SU-DHL-6 (cell line): ENCODE measurements around the gene ZNFX1.
"Not testable (repeated sequence)": the region's sequence is repeated elsewhere in the genome, so short reads cannot be mapped to it uniquely, and the experiment has no call there.

Source experiments
- H2AFZ ChIP-seq: fragments of 200-600 bp; sonication (generic); 2 replicates; pipeline ENCODE4 v1.6.1; 2014; ENCODE audit warnings: low read depth, mild to moderate bottlenecking, moderate library complexity, mixed read lengths, antibody characterized with exemption, low read length; ENCODE audit not compliant: severe bottlenecking
- H3F3A ChIP-seq: fragments of 200-600 bp; shearing (Covaris generic); 2 replicates; pipeline ENCODE4 v1.6.0; 2016; ENCODE audit warnings: antibody characterized with exemption, mild to moderate bottlenecking; ENCODE audit not compliant: insufficient read depth
- H3K27ac ChIP-seq: fragments of 200-600 bp; sonication (generic); 2 replicates; pipeline ENCODE4 v1.5.1; 2016; ENCODE audit warnings: low read depth, mild to moderate bottlenecking, low read length, moderate library complexity, mixed read lengths
- H3K27me3 ChIP-seq: fragments of 200-600 bp; sonication (generic), shearing (Covaris generic); 2 replicates; pipeline ENCODE4 v1.6.0; 2014; ENCODE audit warnings: mild to moderate bottlenecking, low read length
- H3K36me3 ChIP-seq: fragments of 200-600 bp; sonication (generic); 2 replicates; pipeline ENCODE4 v1.6.1; 2014; ENCODE audit warnings: mild to moderate bottlenecking, low read length, mixed read lengths
- H3K4me2 ChIP-seq: fragments of 300-600, 200-600 bp; shearing (Covaris generic), sonication (generic); 2 replicates; pipeline ENCODE4 v1.6.0; 2014; ENCODE audit warnings: low read length, low read depth, mild to moderate bottlenecking; ENCODE audit not compliant: poor library complexity, severe bottlenecking
- H3K4me3 ChIP-seq: fragments of 200-600 bp; sonication (generic); 2 replicates; pipeline ENCODE4 v1.5.1; 2014; ENCODE audit warnings: antibody characterized with exemption, low read length, mild to moderate bottlenecking, mixed read lengths; ENCODE audit not compliant: insufficient read depth, poor library complexity, severe bottlenecking
- H3K79me2 ChIP-seq: fragments of 200-600 bp; sonication (generic); 2 replicates; pipeline ENCODE4 v1.6.1; 2014; ENCODE audit warnings: mild to moderate bottlenecking, low read length, moderate library complexity; ENCODE audit not compliant: insufficient read depth
- H3K9ac ChIP-seq: fragments of 200-600 bp; sonication (generic); 2 replicates; pipeline ENCODE4 v1.7.0; 2014; ENCODE audit warnings: mild to moderate bottlenecking, low read length
- H3K9me2 ChIP-seq: fragments of 200-600 bp; sonication (generic); replicated peaks from 2 replicates; pipeline ENCODE4 v1.6.1; 2014; ENCODE audit warnings: low read length; ENCODE audit not compliant: insufficient read depth
- H3K9me3 ChIP-seq: fragments of 200-600 bp; sonication (generic); 2 replicates; pipeline ENCODE4 v1.6.1; 2014; ENCODE audit warnings: low read length, mixed read lengths; ENCODE audit not compliant: insufficient read depth
- H4K20me1 ChIP-seq: fragments of 200-600 bp; sonication (generic); 2 replicates; pipeline ENCODE4 v1.6.1; 2014; ENCODE audit warnings: low read depth, mild to moderate bottlenecking, antibody characterized with exemption, low read length, moderate library complexity, mixed read lengths
- CTCF ChIP-seq: fragments of 200-600 bp; sonication (generic); IDR thresholded peaks from one replicate; pipeline ENCODE4 v1.5.1; 2017; ENCODE audit warnings: antibody characterized with exemption, mild to moderate bottlenecking, low read length, moderate library complexity; ENCODE audit not compliant: insufficient read depth, poor library complexity, severe bottlenecking
- EZH2phosphoT487 ChIP-seq: fragments of 200-600 bp; sonication (generic), shearing (Covaris generic); conservative IDR thresholded peaks from 2 replicates; pipeline ENCODE4 v1.6.1; 2018; ENCODE audit warnings: mild to moderate bottlenecking, antibody characterized with exemption, low read length, moderate library complexity, mixed read lengths

Gene ZNFX1

GRCh38 chr20:49203746-49204145, 74.1 kb downstream of the ZNFX1 start:
- H3K79me2 ChIP-seq: no peaks in the 10 kb centered on the region
- H3K4me3 ChIP-seq: no peak overlapping the region
- H3F3A ChIP-seq: no peaks in the 10 kb centered on the region
- no peaks in the 10 kb centered on the region for H3K9me2 ChIP-seq
- H3K9ac ChIP-seq: no peak overlapping the region
- no peak overlapping the region for H3K27ac ChIP-seq
- H3K9me3 ChIP-seq: no peaks in the 10 kb centered on the region
- no peak overlapping the region for H2AFZ ChIP-seq
- H4K20me1 ChIP-seq: no peaks in the 10 kb centered on the region
- TF ChIP-seq EZH2phosphoT487 (no peak), CTCF (no peak)
- H3K27me3 ChIP-seq: no peaks in the 10 kb centered on the region
- no peaks in the 10 kb centered on the region for H3K36me3 ChIP-seq
- H3K4me2 ChIP-seq: no peak overlapping the region

GRCh38 chr20:49203011-49203410, 74.8 kb downstream of the ZNFX1 start:
- H3K4me3 ChIP-seq: no peak overlapping the region
- H3K79me2 ChIP-seq: no peaks in the 10 kb centered on the region
- H4K20me1 ChIP-seq: no peaks in the 10 kb centered on the region
- H3K27ac ChIP-seq: no peak overlapping the region
- no peaks in the 10 kb centered on the region for H3F3A ChIP-seq
- no peaks in the 10 kb centered on the region for H3K9me2 ChIP-seq
- H3K4me2 ChIP-seq: no peak overlapping the region
- no peak overlapping the region for H3K9ac ChIP-seq
- no peak for TF ChIP-seq EZH2phosphoT487
- TF ChIP-seq CTCF: no peak
- H3K9me3 ChIP-seq: no peaks in the 10 kb centered on the region
- no peak overlapping the region for H2AFZ ChIP-seq
- H3K36me3 ChIP-seq: no peaks in the 10 kb centered on the region
- no peaks in the 10 kb centered on the region for H3K27me3 ChIP-seq

- Histone ChIP-seq H2AFZ (no peak overlapping the region), H3K27me3 (no peaks in the 10 kb centered on the region), H3K36me3 (no peaks in the 10 kb centered on the region), H3K79me2 (no peaks in the 10 kb centered on the region), H3K9me2 (no peaks in the 10 kb centered on the region), H3F3A (no peaks in the 10 kb centered on the region), H3K27ac (no peak overlapping the region), H3K4me2 (no peak overlapping the region), H3K9me3 (no peaks in the 10 kb centered on the region), H3K9ac (no peak overlapping the region), H4K20me1 (no peaks in the 10 kb centered on the region), H3K4me3 (no peak overlapping the region)
- TF ChIP-seq CTCF (no peak), EZH2phosphoT487 (no peak)
These were observed 78.0 kb downstream of the ZNFX1 start for GRCh38 chr20:49199729-49200293.

GRCh38 chr20:49192944-49193518, 84.8 kb downstream of the ZNFX1 start:
- H3K79me2 ChIP-seq, H3K36me3 ChIP-seq, H2AFZ ChIP-seq, H3K4me2 ChIP-seq, H3K9me2 ChIP-seq, H3K4me3 ChIP-seq, H3F3A ChIP-seq, H3K27me3 ChIP-seq, H3K9me3 ChIP-seq, H4K20me1 ChIP-seq, H3K27ac ChIP-seq, H3K9ac ChIP-seq: not testable (repeated sequence)
